Measurements from ENCODE around the gene TMEM161A. TPM values are rescaled to one million over a fixed set of nuclear protein-coding genes. Genes with fewer than 3 reads are reported as not detected.

The TMEM161A gene
- 17.1 and 19.0 TPM in 2 replicates for total RNA-seq

GRCh38 chr19:19138109-19138981 lies at the start of gene TMEM161A:
TMEM161A (minus strand) TSS chr19:19138478; CDS start chr19:19138428, 50 bp downstream.

DNA sequence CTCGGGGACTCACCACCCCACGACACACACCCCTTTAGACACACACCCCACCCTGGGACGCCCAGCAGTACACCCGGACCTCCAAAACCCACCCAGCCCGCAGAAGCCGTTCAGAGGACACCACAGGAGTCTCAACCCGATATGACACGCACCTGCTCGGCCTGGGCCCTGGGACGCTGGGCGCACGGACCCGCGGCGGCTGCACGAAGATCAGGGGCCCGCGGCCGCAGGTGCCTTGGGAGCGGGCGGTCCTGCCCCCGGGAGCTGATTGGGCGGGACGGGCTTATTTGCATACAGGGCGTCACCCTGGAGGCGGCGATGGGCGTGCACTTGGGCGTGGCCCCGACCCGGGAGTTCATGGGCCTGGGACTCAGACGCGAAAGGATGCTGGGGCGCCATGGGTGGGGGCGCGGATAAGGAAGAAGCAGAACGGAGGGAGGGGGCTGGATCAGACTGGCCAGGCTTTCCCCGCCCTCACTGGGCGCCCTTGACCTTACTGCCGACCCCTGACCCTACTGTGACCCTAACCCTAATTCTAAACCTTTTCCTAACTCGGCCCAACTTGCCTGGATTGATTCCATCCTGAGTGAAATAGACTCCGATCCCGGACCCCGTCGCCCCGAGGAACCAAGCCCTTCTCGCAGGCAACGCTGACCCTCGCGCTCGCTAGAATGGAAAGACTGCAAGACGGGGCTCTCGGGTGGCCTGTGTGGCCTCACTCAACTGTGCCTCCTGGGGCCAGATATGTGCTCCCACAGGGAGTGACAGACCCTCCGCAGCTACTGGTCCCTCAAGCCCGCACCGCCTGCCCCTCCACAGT lies 32.0 kb upstream of the TMEM161A start, which contains the start of gene MEF2B:
Gene MEF2B (minus strand): TSS at position 211 of the 820 bp plus-strand sequence. CDS start 19,528 bp downstream, outside the sequence.

Other genes starting within 250 kb of the TMEM161A start
- gene CERS1, start 242.3 kb downstream of the TMEM161A start, total RNA-seq, result 0.53 and 1.2 TPM in 2 replicates
- 381 and 398 TPM in 2 replicates for gene COPE, start 219.1 kb downstream of the TMEM161A start, total RNA-seq
- gene DDX49, start 218.8 kb downstream of the TMEM161A start, total RNA-seq, result 63.4 and 77.3 TPM in 2 replicates
- 101 and 107 TPM in 2 replicates for gene HOMER3, start 197.3 kb downstream of the TMEM161A start, total RNA-seq
- 18.3 and 18.8 TPM in 2 replicates for gene SUGP2, start 105.0 kb downstream of the TMEM161A start, total RNA-seq
- 64.5 and 69.2 TPM in 2 replicates for gene ARMC6, start 104.9 kb downstream of the TMEM161A start, total RNA-seq
- 2.5 and 2.9 TPM in 2 replicates for gene SLC25A42, start 74.5 kb downstream of the TMEM161A start, total RNA-seq
- gene MEF2B, start 31.8 kb upstream of the TMEM161A start, total RNA-seq, result 0.07 and 0.10 TPM in 2 replicates
- gene BORCS8, start 53.7 kb upstream of the TMEM161A start, total RNA-seq, result 21.4 and 24.0 TPM in 2 replicates
- gene RFXANK, start 53.8 kb upstream of the TMEM161A start, total RNA-seq, result 63.0 and 86.1 TPM in 2 replicates
- 21.2 and 23.7 TPM in 2 replicates for gene NR2C2AP, start 64.9 kb upstream of the TMEM161A start, total RNA-seq
- 0.07 TPM in 1 of 2 replicates, not detected in the other for gene NCAN, start 73.5 kb upstream of the TMEM161A start, total RNA-seq
- not detected in 2 replicates for gene TM6SF2, start 134.8 kb upstream of the TMEM161A start, total RNA-seq
- gene SUGP1, start 182.0 kb upstream of the TMEM161A start, total RNA-seq, result 19.6 and 31.8 TPM in 2 replicates
- 22.1 and 22.7 TPM in 2 replicates for gene MAU2, start 182.4 kb upstream of the TMEM161A start, total RNA-seq